AG04449 (cell line): Measurements from ENCODE around the gene IL17RD.

Experiments used
- CTCF ChIA-PET: fragments of 350-600 bp; formaldehyde crosslinking; extraction: SDS; loops from one replicate; lab custom pipeline; 2021; ENCODE audit warnings: antibody characterized with exemption; lab: Yijun Ruan, JAX
- POLR2A ChIA-PET: fragments of 400-600, 350-600 bp; formaldehyde crosslinking; extraction: SDS; loops from one replicate; lab custom pipeline; 2020; ENCODE audit warnings: antibody characterized with exemption, inconsistent platforms; lab: Yijun Ruan, JAX
- DNase-seq: peaks from one replicate; pipeline ENCODE4 v3.0.0-alpha.2; 2010; ENCODE audit warnings: low read depth, low spot score
- H3K4me3 ChIP-seq: 2 replicates; pipeline ENCODE4 v1.5.1; 2011; ENCODE audit warnings: low read depth, mild to moderate bottlenecking, control low read depth, low read length
- TF ChIP-seq, protein P1 (sequence below): IDR thresholded peaks from one replicate; pipeline ENCODE4 v1.5.1; 2011; ENCODE audit warnings: mild to moderate bottlenecking, moderate library complexity, low read length, control low read depth, inconsistent platforms; ENCODE audit not compliant: insufficient read depth; ENCODE audit errors: missing control alignments

The IL17RD gene

DNA sequence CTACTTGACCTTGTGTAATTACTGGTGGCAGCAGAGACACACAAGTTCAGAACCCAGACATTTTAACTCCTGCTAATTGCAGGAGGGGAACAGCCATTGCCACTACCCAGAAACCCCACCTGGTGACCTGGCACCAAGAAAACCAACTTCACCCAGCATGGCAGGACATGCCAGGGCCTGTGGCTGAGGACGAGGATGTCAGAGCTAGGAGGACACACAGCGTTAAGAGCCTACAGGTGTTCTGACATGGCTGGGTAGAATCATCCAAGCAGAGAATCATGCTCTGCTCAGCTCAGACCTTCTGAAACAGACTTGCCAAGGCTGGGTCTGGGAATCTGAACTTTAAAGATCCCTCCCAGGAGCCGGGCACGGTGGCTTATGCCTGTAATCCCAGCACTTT, 116.4 kb downstream of the IL17RD start:
- no peak for DNase-seq
- POLR2A ChIA-PET = no interaction called here
- H3K4me3 ChIP-seq = no peak overlapping the region
- TF ChIP-seq, protein P1, sequence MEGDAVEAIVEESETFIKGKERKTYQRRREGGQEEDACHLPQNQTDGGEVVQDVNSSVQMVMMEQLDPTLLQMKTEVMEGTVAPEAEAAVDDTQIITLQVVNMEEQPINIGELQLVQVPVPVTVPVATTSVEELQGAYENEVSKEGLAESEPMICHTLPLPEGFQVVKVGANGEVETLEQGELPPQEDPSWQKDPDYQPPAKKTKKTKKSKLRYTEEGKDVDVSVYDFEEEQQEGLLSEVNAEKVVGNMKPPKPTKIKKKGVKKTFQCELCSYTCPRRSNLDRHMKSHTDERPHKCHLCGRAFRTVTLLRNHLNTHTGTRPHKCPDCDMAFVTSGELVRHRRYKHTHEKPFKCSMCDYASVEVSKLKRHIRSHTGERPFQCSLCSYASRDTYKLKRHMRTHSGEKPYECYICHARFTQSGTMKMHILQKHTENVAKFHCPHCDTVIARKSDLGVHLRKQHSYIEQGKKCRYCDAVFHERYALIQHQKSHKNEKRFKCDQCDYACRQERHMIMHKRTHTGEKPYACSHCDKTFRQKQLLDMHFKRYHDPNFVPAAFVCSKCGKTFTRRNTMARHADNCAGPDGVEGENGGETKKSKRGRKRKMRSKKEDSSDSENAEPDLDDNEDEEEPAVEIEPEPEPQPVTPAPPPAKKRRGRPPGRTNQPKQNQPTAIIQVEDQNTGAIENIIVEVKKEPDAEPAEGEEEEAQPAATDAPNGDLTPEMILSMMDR = no peak
- CTCF ChIA-PET = no interaction called here

DNA sequence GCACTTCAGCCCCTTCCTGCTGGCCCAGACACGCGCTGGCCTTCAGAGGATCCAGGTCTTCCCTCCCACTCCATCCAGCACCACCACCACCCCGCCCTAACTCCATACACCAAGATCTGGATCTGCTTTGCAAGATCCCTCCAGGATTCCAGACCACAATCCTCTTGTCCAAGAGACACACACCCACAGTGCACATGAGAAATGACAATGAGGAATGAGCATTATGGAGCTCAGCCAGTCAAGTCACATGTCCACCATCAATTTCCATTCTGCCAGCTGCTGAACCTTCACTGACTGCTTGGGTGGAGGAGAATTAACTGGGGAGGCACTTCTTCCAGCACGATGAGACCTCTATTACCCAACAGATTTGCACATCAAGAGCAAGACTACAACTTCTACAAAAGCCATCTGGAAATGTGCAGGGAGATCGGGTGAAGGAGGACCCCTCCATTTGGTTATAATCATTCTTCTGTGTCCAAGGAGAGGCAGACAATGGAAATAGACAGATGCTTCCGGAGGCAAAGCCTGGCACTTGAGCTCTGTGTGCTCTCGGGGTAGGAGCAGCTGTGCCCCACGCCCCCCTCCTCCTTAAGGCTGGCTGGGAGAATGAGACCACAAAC, 117.0 kb downstream of the IL17RD start:
- TF ChIP-seq, protein P1 = no peak
- no peak overlapping the region for H3K4me3 ChIP-seq
- POLR2A ChIA-PET = no interaction called here
- CTCF ChIA-PET = no interaction called here
- DNase-seq = no peak

DNA sequence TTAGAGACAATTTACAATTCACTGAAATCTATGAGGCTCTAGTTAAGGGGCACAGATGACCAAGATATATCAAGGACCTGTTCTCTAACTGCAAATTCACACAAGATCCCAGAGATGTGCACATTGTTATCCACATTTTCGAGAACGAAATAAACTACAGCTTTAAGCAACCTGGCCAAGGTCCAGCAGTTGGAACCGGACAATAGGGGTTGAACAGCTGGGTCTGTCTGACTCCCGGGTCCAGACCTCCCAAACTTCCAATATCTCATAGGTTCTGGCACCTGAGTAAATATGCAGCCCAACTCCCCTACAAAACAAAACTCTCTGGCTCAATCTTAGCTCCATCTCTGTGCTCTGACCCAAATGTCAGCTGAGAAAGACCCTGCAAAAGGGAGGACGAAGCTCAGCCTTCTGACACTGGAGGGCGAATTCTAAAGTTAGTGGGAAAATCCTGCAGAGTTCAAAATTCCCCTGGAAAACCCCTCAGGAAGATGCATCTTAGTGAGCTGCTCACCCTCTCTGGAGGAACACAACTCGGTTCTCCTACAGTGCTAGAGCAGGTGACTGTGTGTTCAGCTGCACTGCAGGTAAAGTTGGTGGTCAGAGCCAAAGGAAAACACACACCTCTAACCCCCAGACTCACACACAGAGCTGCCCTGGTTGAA, 118.9 kb downstream of the IL17RD start:
- DNase-seq = no peak
- no peak overlapping the region for H3K4me3 ChIP-seq
- CTCF ChIA-PET = interaction anchor here (0.9 to 1.0 kb wide), 2 partner anchors 17 to 53 kb away, joined by 3 read pairs; no protein-coding TSS in a partner anchor
- TF ChIP-seq, protein P1 = no peak
- POLR2A ChIA-PET = no interaction called here

DNA sequence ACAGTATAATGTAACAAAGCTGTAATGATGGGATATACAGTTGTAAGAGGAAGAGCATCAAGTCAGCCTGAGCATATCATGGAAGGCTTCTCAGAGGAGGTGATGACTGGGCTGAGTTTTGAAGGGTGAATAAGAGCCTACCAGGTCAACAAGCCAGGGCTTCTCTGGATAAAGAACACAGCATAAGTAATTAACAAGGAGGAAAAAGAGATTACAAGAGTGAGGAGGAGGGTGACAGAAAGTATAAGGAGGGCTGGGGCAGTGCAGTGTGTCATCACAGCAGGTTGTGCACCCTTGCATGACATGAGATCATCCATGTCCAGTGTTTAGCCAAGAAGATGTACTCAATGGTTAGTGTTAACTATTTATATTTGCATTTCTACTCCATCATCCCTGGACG, 121.6 kb downstream of the IL17RD start:
- H3K4me3 ChIP-seq = no peak overlapping the region
- DNase-seq = no peak
- TF ChIP-seq, protein P1 = no peak
- ChIA-PET CTCF (no interaction called here), POLR2A (no interaction called here)

DNA sequence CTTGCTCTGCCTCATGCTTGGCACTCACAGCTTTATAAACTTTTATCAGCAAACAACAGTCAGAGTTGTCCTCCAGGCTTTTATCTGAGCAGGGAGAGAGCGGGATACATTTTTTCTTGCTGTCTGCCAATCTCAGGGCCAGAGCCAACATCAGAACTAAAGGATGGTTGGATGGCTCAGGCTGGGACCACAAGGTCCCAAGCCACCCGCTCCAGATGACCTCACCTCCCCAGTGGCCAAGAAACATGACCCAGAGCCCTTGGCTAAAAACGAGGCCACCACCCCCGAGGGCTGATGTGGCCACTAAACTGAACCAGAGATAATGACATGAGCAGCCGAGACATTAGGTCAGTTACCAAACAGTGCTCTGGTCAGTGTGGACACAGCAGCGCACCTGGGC, 123.5 kb downstream of the IL17RD start:
- TF ChIP-seq, protein P1 = no peak
- no peak for DNase-seq
- H3K4me3 ChIP-seq = no peak overlapping the region
- POLR2A ChIA-PET = no interaction called here
- CTCF ChIA-PET = no interaction called here
